WTC11 (cell line): ENCODE data around the gene TMEM50B.
"Not testable (repeated sequence)": the region's sequence is repeated elsewhere in the genome, so short reads cannot be mapped to it uniquely, and the experiment has no call there.

Experiments
- ATF2 ChIP-seq: sonication (generic); formaldehyde crosslinking; IDR thresholded peaks from 2 replicates; pipeline ENCODE4 v1.8.1; 2022; ENCODE audit warnings: low read depth, missing genetic modification reagents, borderline replicate concordance
- CBFB ChIP-seq: sonication (generic); formaldehyde crosslinking; IDR thresholded peaks from 2 replicates; pipeline ENCODE4 v1.8.1; 2022; ENCODE audit warnings: mild to moderate bottlenecking, low read depth, missing genetic modification reagents
- CREM ChIP-seq: sonication (generic); formaldehyde crosslinking; IDR thresholded peaks from 2 replicates; pipeline ENCODE4 v1.8.1; 2022; ENCODE audit warnings: mild to moderate bottlenecking, missing genetic modification reagents, moderate library complexity
- CTCF ChIP-seq: fragments of 200-600 bp; IDR thresholded peaks from 2 replicates; pipeline ENCODE4 v1.8.0; 2022; ENCODE audit warnings: antibody characterized with exemption
- ELF4 ChIP-seq: sonication (generic); formaldehyde crosslinking; IDR thresholded peaks from 2 replicates; pipeline ENCODE4 v1.8.1; 2022; ENCODE audit warnings: low read depth, mild to moderate bottlenecking, moderate library complexity, missing genetic modification reagents
- ESRRA ChIP-seq: sonication (generic); formaldehyde crosslinking; IDR thresholded peaks from 2 replicates; pipeline ENCODE4 v1.8.1; 2022; ENCODE audit warnings: mild to moderate bottlenecking, missing genetic modification reagents, borderline replicate concordance
- FOXJ3 ChIP-seq: sonication (generic); formaldehyde crosslinking; IDR thresholded peaks from 2 replicates; pipeline ENCODE4 v1.9.0; 2021; ENCODE audit warnings: missing genetic modification reagents, mild to moderate bottlenecking, borderline replicate concordance
- NFYB ChIP-seq: sonication (generic); formaldehyde crosslinking; conservative IDR thresholded peaks from 2 replicates; pipeline ENCODE4 v1.8.0; 2022; ENCODE audit warnings: low read depth, missing genetic modification reagents
- SP1 ChIP-seq: sonication (generic); formaldehyde crosslinking; conservative IDR thresholded peaks from 2 replicates; pipeline ENCODE4 v1.8.1; 2022; ENCODE audit warnings: missing genetic modification reagents
- TCF7 ChIP-seq: sonication (generic); formaldehyde crosslinking; IDR thresholded peaks from 2 replicates; pipeline ENCODE4 v1.8.0; 2022; ENCODE audit warnings: mild to moderate bottlenecking, low read depth, missing genetic modification reagents, moderate library complexity
- TEAD4 ChIP-seq: sonication (generic); formaldehyde crosslinking; IDR thresholded peaks from 2 replicates; pipeline ENCODE4 v1.8.0; 2022; ENCODE audit warnings: mild to moderate bottlenecking, missing genetic modification reagents

DNA sequence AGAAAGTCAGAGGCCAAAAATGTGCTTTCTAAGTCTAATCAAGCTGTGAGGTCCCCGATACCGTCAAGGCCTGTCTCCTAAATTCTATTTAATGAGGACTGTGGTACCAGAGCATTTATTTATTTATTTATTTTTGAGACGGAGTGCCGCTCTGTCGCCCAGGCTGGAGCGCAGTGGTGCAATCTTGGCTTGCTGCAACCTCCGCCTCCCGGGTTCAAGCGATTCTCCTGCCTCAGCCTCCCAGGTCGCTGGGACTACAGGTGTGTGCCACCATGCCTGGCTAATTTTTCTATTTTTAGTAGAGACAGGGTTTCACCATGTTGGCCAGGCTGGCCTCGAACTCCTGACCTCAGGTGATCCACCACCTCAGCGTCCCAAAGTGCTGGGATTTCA, 67.3 kb downstream of the TMEM50B start:
- not testable (repeated sequence) for TF ChIP-seq CTCF; SP1 (CRISPR knock-in tag); NFYB (CRISPR knock-in tag); ATF2 (CRISPR knock-in tag); ELF4; CBFB (CRISPR knock-in tag); ESRRA (CRISPR knock-in tag); FOXJ3 (CRISPR knock-in tag); CREM (CRISPR knock-in tag); TEAD4 (CRISPR knock-in tag); TCF7
